Measurements from ENCODE around the gene POP5.
A peak's percentile ranks its signal among the peaks of the same experiment; 100 is the strongest.
"Not testable (repeated sequence)": the region's sequence is repeated elsewhere in the genome, so short reads cannot be mapped to it uniquely, and the experiment has no call there.

POP5 gene

GRCh38 chr12:120580787-120581723, at the start of gene POP5:
POP5 (minus strand) TSS chr12:120581402; CDS start chr12:120581362, 40 bp downstream.
- DNase-seq: peak; percentile 97

- no peak for DNase-seq
These were observed 49.1 kb upstream of the POP5 start for GRCh38 chr12:120630104-120630892.

- no peak for DNase-seq
These were observed 47.7 kb upstream of the POP5 start for GRCh38 chr12:120628919-120629318.

- DNase-seq: peak; percentile 30
These were observed 44.6 kb upstream of the POP5 start for GRCh38 chr12:120625557-120626419.

GRCh38 chr12:120620624-120621023, 39.4 kb upstream of the POP5 start:
- no peak for DNase-seq

GRCh38 chr12:120618954-120619615, 37.9 kb upstream of the POP5 start:
- DNase-seq: no peak

- DNase-seq: not testable (repeated sequence)
These were observed 36.6 kb upstream of the POP5 start for GRCh38 chr12:120617767-120618166.

GRCh38 chr12:120617193-120617592, 36.0 kb upstream of the POP5 start:
- DNase-seq: not testable (repeated sequence)

GRCh38 chr12:120614848-120615247, 33.6 kb upstream of the POP5 start:
- DNase-seq: peak; percentile 28

- not testable (repeated sequence) for DNase-seq
These were observed 30.3 kb upstream of the POP5 start for GRCh38 chr12:120611534-120611933.

GRCh38 chr12:120610560-120610959, 29.4 kb upstream of the POP5 start:
- DNase-seq: no peak

- not testable (repeated sequence) for DNase-seq
These were observed 21.2 kb upstream of the POP5 start for GRCh38 chr12:120602416-120602815.

- DNase-seq: no peak
These were observed 18.7 kb upstream of the POP5 start for GRCh38 chr12:120599672-120600552.

GRCh38 chr12:120598674-120599463, 17.7 kb upstream of the POP5 start:
- DNase-seq: no peak

- DNase-seq: no peak
These were observed 16.7 kb upstream of the POP5 start for GRCh38 chr12:120597861-120598260.

- no peak for DNase-seq
These were observed 15.7 kb upstream of the POP5 start for GRCh38 chr12:120596901-120597300.

GRCh38 chr12:120592121-120593049, 11.2 kb upstream of the POP5 start:
- DNase-seq: no peak

GRCh38 chr12:120590741-120591407, 9.7 kb upstream of the POP5 start:
- no peak for DNase-seq

Data from stimulated activated CD4-positive, alpha-beta T cell treated with anti-CD3 and anti-CD28 coated beads, Interleukin-15, amount 100 ng/mL, for 24 hours (primary cell).